HG03342 (cell line): Measurements from ENCODE around the gene AP3S2.
"Not testable (repeated sequence)": the region's sequence is repeated elsewhere in the genome, so short reads cannot be mapped to it uniquely, and the experiment has no call there.

Experiments
- ATAC-seq: cut with Tn5 transposase; IDR thresholded peaks from one replicate; pipeline ENCODE4 v1.9.1; 2021; ENCODE audit warnings: mild to moderate bottlenecking, moderate library complexity; ENCODE audit not compliant: unreplicated experiment

Gene AP3S2

DNA sequence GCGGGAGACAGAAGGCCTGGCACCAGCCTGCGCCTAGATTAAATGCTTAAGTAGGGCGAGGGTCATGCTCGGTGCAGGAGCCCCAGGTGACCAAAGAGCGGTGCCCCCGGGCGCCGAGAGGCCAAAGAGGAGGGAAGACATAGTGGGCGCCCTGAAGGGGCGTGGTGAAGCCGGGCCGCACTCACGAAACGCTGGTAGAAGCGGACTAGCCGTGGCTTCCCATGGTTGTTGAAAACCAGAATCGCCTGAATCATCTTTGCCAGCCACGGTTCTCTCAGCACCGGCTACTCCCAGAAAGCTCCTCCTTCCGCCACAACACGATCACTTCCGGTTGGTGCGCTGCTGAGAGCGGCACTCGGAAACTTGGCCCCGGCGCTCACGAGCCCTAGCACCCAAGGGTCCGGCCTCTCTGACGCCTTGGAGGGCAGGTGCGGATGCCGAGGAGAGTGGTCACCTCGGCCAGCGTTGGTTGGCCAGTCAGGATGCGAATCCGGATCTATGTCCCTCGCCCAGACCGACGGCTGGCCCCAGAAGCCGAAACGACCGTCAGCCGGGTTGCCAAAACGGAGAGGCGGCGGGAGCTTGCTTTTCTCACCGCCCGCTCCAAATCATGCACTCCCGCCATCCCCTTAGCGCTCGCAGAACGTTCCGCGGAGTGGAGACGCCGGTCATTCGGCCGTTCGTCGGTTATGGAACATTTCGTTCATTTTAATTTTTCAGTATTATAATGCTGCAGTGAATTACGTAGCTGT, at the start of gene AP3S2:
Gene AP3S2 (minus strand): TSS at position 299 of the 752 bp plus-strand sequence. CDS start 45 bp downstream, at position 254.
- peak; percentile 90 for ATAC-seq

DNA sequence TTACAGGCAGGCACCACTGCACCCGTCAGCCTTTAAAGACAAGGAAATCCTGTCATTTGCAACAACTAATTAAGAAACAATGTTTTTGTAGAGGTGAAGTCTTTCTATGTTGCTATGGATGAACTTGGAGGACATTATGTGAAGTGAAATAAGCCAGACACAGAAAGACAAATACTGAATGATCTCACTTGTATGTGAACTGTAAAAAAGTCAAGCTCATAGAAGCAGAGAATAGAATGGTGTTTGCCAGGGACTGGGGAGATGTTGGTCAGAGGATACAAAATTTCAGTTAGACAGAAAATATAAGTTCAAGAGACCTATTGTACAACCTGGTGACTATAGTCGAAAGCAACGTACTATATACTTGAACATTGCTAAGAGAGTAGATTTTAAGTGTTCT, 46.1 kb upstream of the AP3S2 start:
- ATAC-seq, result no peak

DNA sequence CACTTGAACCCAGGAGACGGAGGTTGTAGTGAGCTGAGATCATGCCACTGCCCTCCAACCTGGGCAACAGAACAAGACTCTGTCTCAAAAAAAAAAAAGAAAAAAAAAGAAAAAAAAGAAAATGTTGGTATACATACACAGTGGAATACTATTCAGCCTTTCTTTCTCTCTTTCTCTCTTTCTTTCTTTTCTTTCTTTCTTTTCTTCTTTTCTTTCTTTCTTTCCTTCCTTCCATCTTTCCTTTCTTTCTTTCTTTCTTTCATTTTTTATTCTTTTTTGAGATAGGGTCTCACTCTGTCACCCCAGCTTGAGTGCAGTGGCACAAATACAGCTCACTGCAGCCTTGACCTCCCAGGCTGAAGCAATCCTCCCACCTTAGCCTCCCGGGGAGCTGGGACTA, 45.6 kb upstream of the AP3S2 start:
- ATAC-seq, result not testable (repeated sequence)

DNA sequence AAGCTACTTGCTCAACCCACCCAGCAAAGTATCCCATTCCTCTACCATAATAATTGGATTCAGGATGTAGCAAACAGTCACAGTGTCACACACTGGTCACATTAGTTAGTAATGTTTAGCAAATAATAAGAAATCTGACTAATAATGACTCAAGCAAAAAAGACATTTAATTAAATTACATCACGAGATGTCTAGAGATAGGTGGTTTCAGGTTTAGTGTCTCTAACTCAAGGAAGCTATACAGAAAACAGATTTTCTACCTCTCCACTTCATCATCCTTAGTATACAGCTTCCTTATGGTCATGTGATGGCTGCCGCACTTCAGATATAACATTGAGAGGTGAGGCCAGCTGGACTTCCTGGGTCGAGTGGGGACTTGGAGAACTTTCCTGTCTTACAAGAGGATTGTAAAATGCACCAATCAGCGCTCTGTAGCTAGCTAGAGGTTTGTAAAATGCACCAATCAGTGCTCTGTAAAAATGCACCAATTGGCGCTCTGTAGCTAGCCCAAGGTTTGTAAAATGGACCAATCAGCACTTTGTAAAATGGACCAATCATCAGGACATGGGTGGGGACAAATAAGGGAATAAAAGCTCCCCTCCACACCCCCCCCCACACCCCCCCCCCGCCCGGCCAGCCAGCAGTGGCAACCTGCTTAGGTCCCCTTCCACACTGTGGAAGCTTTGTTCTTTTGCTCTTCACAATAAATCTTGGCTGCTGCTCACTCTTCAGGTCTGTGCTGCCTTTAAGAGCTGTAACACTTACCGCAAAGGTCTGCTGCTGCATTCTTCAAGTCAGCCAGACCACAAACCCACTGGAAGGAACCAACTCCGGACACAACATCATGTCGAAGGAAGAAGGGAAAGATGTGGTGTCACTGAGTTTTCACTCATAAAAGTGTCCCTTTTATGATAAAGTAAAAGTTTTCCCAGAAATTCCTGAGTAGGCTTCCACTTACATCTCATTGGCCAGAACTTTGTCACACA, 43.9 kb upstream of the AP3S2 start:
- ATAC-seq, result no peak

DNA sequence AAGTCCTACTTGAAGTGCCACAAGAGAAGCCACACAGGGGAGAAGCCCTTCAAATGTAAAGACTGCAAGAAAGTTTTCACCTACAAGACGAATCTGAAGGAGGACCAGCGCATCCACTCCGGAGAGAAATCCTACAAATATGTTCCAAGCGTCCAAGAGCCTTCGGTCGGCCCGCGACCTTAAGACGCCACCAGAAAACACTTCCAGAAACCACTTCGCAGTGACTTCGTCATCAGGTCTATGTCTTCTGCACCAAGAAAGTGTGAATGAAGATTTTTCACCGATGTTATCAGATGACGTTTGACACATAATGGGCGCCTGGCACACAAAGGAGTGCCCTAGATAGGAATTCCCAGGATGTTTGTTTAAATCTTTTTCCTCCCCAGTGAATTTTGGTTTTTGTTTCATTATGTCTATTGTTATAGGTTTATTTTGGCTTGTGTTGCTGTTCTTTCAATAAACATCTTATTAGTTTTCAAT, 43.0 kb upstream of the AP3S2 start:
- ATAC-seq, result no peak

DNA sequence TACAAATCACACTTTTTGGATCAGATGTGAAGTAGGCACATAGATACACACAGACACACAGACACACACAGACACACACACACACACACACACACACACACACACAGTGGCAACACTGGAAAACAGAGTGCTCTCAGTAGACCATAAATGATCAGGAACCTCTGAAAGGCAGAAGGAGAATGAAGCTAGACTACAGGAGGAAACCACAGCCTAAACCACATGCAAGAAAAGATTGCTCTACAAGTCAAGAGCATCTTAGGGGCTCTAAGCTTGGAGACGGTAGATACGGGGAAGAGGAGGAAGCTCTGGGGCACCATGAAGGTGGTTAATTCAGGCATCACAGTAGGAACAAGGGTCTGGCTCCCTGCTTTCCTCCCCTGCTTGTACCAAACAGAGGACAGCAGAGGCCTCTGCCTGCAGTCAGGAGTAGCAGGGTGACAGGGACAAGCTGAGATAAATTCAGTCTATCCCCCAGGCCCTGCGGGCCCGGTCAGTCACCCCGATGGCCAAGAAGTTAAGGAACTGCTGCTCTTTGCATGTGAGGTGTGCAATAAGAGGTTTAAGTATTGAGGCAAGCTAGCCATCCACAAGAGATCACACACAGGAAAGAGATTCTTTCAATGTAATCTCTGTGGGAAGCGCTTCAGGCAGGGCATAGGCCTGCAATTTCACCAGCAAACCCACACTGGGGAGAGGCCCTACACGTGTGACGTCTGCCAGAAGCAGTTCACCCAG, 42.4 kb upstream of the AP3S2 start:
- ATAC-seq, result no peak

DNA sequence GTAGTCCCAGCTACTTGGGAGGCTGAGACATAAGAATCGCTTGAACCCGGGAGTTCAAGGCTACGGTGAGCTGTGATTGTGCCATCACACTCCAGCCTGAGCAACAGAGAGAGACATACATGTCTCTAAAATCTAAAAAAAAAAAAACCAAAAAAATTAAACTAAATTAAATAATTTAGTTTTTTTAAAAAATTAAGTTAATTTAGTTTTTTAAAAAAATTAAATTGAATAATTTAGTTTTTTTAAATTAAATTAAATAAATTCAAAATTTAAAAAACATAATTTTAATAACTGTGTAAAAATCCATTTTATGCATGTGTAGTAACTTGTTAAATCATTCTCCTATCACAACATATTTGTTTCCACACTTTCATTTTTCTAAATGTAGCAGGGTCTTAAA, 39.1 kb upstream of the AP3S2 start:
- no peak for ATAC-seq

DNA sequence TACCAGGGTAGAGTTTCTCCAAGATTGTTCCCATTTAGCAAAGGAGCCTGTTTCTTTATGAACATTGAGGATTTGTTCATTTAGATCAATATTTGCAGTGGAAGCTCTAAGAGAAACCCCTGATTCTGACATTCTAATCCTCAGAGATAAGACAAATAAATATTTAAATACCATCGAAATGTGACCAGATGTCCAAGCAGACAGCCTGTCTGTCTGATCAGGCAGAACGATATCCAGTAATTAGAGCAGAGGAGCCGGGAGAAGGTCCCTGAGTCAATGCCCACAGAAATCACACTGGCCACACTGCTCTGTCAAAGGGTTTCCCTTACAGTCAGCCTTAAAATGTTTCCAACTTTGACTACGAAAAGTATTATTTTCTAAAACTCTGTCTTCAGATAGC, 34.6 kb upstream of the AP3S2 start:
- ATAC-seq, result no peak

DNA sequence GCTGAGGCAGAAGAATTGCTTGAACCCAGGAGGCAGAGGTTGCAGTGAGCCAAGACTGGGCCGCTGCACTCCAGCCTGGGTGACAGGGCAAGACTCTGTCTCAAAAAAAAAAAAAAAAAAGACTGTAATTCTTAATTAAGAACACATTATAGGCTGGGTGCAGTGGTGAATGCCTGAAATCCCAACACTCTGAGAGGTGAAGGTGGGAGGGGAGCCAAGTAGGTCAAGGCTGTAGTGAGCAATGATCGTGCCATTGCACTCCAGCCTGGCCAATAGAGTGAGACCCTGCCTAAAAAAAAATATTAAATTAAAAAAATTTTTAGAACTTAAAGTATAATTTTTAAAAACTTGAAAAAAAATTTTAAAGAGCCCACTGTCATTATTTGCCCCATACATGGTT, 32.4 kb upstream of the AP3S2 start:
- no peak for ATAC-seq

DNA sequence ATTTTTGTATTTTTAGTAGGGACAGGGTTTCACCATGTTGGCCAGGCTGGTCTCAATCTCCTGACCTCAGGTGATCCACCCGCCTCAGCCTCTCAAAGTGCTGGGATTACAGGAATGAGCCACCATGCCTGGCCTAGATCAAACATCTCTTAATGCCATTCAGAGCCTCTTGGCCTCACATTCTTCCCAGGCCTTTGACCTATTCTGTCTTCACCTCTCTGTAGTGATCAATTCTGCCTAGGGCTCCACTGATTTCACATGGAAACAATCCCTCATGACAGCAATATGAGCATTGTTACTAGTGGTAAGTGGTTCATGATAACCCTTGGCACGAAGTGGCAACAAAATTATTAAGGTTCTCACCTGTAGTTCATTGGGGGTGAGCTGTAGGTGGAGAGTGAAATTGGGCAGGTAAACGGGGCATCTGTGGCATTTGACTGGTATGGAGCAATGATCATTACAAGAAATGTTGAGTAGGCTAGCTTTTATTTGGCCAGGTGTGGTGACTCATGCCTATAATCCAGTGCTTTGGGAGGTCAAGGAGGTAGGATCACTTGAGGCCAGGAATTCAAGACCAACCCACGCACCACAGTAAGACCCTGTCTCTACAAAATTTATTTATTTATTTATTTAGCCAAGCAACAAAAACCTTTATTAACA, 23.8 kb upstream of the AP3S2 start:
- ATAC-seq, result no peak

DNA sequence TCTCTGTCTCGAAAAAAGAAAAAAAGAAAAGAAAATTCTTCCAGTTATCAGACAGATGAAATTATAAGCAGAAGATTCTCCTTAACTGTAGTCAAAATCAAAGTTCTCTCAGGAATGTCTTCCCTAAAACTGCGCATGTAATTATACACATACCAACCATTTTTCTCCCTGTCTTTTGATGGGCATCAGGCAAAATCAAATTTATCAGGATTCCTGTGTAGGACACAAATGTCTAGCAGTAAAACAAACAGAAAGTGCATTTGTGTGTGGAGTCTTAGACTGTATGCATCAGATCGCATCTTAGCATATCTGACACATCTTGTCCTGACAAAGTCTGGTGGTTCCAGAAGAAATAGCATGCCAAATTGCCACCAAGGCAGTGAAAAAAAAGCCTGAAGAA, 22.9 kb upstream of the AP3S2 start:
- no peak for ATAC-seq

DNA sequence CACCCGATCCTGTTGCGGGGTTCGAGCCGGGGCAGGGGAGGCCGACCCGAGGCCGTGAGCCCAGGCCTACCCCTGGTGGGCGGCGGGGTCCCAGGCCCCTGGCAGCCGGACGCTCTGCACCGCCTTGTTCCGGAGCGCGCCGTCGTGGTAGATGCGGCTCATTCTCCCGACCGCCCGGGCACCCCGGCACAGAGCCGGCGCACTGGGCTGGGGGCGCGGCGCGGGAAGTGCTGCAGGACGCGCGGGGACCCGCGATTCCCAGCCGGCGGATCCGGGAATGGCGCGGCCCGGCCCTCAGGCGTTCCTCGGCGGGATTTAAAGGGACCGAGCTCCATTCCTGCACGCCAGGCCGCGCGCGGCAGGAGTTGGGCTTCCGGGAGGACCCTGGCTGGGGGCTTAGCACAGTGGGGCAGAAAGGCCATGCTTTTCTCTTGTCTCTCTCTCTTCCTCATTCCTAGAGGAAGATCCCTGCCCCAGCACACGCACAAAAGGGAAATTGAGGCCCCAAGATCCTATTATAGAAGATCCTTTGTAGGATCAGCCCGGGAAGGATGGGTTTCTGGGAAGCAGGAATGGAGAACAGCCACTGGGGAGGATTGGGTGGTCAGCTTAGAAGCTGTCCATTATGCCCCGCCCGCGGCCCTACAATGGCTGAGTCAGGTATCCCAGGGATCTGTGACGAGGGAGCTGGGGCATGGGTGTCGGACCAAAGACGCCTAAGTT, 19.0 kb upstream of the AP3S2 start, which contains the start of gene ARPIN:
Gene ARPIN (minus strand): TSS at position 279 of the 723 bp plus-strand sequence. CDS start 117 bp downstream, at position 162.
- ATAC-seq, result no peak

DNA sequence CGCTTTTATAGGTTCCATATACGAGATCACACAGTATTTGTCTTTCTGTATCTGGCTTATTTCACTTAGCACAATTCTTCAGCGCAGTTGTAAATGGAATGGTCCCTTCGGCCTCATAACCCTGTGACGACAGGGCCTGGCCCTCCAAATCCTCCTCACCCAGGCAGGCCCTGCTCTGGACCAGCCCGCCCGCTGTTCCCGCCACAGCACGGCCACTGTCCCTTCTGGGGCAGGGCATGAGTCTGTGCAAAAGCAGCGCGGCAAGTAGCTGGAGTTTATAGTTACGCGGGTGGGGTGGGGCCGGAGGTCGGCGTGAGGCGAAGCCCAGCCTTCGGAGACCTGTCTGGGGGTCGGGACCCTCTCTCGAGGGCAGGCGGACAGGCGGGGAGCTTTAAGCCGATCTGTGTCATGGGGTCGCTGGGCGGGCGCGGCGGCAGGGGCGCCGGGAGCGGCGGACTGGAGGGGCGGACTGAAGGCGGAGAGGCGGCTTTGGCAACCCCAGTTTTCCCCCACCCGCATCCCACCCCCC, 18.4 kb upstream of the AP3S2 start:
- ATAC-seq, result no peak

DNA sequence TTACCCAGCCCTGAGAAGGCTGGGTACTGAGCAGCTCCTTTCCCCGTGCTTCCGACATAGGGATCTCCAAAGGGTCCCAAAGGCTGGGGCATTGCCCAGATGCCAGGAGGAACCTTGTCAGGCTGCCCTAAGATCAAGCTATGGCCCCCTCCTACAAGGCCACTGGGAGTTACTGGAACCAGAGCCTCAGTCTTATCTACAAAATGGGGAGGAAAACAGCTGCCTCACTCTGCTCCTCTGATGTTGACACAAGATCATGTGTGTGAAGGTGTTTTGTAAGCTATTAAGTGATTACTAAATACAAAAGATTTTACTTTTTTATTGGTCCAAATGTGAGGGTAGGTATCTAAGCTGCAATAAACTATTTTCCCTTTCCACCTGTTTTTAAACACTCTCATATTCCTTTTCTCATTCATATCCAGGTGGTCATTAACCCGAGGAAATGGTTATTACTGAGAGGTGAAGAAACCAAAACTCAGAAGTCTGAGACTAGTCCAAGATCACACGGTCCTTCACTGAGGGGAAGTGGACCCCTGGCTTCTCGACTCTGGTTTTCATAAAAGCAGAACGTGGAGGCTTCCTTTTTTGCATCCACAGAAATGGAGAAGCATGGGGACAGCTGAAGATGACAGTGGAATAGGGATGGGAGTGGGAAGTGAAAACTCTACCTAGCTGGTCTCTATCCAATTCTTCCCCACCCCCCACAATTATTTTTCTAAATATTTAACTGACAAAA, 17.3 kb upstream of the AP3S2 start:
- no peak for ATAC-seq

DNA sequence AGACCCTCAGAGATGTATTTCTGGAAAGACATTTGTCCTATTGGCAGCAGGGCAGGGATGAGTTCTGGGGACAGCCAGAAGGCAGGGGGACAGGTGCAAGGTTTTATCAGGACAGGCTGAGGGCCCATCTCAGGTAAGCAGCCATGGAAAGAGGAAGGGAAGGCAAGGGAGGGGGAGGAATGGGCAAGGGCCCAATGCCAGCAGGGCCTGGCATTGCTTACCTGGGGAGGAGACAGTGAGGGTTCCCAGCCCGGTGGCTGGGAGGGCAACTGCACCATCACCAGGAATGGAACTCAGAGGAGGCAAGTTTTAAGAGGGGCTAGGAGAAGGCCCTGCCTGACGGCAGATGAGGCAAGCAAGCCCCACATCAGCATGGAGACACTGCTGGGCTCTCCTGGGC, 15.8 kb upstream of the AP3S2 start:
- no peak for ATAC-seq

DNA sequence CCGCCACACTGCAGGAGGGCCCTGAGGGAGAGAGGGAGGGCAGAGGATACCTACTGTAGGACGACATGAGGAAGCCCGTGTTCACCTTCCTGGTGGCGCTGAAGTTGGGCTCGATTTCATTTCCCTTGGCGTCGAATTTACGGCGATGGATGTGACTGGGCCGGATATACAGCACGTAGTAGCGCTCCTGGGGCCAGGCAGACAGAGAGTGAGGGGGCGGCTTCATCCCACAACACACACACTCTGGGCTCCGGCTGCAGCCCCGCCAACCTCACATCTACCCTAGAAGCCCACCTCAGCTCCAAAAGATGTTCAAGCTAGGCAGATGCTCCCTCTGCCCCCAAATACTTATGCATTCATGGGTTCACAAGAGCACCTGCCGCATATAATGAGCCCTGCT, 14.4 kb upstream of the AP3S2 start:
- no peak for ATAC-seq

DNA sequence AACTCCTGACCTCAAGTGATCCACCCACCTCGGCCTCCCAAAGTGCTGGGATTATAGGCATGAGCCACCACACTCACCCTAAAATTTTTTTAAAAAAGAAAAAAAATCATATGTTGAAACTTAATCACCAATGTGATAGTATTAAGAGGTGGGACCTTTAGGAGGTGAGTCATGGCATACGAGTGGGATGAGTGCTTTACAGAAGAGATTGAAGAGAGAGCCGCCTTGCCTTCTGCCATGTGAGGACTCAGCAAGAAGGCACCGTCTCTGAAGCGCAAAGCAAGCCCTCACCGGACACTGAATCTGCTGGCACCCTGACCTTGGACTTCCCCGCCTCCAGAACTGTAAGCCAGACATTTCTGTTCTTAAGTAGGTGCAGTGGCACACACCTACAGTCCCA, 13.5 kb upstream of the AP3S2 start:
- no peak for ATAC-seq

DNA sequence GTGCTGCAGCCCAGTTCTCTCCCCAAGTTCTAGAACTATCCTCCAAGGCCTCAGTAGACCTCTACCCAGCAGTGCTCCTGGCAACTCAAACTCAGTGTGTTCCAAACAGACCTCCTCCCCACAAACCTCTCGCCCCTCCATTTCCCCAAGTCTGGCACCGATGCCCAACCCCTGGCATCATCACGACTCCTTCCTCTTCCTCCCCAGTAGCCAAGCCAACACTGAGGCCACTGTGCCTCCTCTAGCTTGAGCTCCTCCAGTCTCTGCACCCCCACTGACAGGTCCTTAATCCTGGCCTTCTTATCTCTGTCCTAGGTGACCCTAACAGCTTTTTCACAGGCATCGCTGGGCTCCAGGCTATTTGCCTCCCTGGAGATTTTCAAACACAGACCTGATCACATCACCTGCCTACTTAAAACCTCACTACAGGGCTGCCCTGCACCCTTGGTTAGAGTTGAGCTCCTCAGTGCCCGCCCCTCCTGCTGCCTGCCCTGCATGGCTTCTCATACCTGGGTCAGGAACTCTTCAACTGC, 12.1 kb upstream of the AP3S2 start:
- ATAC-seq, result no peak

DNA sequence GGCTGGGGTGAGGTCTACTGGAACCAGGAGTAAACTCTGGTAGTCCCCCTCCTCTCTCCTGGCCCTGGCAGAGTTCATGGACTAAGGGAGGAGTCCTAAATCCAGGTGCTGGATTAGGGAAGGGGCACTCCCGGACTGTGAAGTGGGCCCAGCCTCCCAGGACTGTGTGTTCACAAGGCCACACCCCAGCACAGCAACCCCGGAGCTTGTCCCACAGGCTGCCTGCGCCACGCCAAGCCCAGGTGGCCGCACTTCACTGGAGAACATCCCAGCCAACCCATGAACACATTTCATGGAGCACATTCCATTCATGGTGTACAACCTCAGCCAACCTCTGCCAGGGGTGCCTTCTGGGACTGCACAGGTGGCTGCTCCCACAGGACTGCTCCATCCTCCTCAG, 10.7 kb upstream of the AP3S2 start:
- no peak for ATAC-seq
